Karpas-422 (cell line): Measurements from ENCODE around the gene SPDYE2B. TPM values are rescaled to one million over a fixed set of nuclear protein-coding genes. Genes with fewer than 3 reads are reported as not detected.
"Not testable (repeated sequence)": the region's sequence is repeated elsewhere in the genome, so short reads cannot be mapped to it uniquely, and the experiment has no call there.

Source experiments
- DNase-seq: peaks from one replicate; pipeline ENCODE4 v3.0.0-alpha.2; 2015
- H2AFZ ChIP-seq: fragments of 200-600 bp; sonication (generic); 2 replicates; pipeline ENCODE4 v1.6.1; 2014; ENCODE audit warnings: antibody characterized with exemption, low read length, mixed read lengths
- H3K27ac ChIP-seq: fragments of 200-600 bp; sonication (generic); 2 replicates; pipeline ENCODE4 v1.5.1; 2014; ENCODE audit warnings: mild to moderate bottlenecking, low read length, moderate library complexity
- H3K27me3 ChIP-seq: fragments of 200-600 bp; sonication (generic); 2 replicates; pipeline ENCODE4 v1.6.1; 2014; ENCODE audit warnings: low read length, mixed read lengths
- H3K36me3 ChIP-seq: fragments of 200-600 bp; sonication (generic); 2 replicates; pipeline ENCODE4 v1.6.1; 2014; ENCODE audit warnings: low read length, mixed read lengths; ENCODE audit not compliant: insufficient read depth
- H3K4me1 ChIP-seq: fragments of 200-600 bp; sonication (generic); 2 replicates; pipeline ENCODE4 v1.6.1; 2014; ENCODE audit warnings: mild to moderate bottlenecking, low read length, mixed read lengths
- H3K4me2 ChIP-seq: fragments of 200-600 bp; sonication (generic); 2 replicates; pipeline ENCODE4 v1.6.1; 2014; ENCODE audit warnings: low read length, low read depth, mild to moderate bottlenecking; ENCODE audit not compliant: poor library complexity, severe bottlenecking
- H3K4me3 ChIP-seq: fragments of 200-600 bp; sonication (generic); 2 replicates; pipeline ENCODE4 v1.5.1; 2014; ENCODE audit warnings: mild to moderate bottlenecking, antibody characterized with exemption, low read length, mixed read lengths
- H3K79me2 ChIP-seq: fragments of 200-600 bp; sonication (generic); 2 replicates; pipeline ENCODE4 v1.6.1; 2014; ENCODE audit warnings: mild to moderate bottlenecking, low read length, mixed read lengths
- H3K9ac ChIP-seq: fragments of 200-600 bp; sonication (generic); 2 replicates; pipeline ENCODE4 v1.6.0; 2014; ENCODE audit warnings: low read length
- H3K9me2 ChIP-seq: fragments of 200-600 bp; sonication (generic), shearing (Covaris generic); replicated peaks from 2 replicates; pipeline ENCODE4 v1.6.0; 2014; ENCODE audit warnings: mild to moderate bottlenecking, low read length, moderate library complexity; ENCODE audit not compliant: insufficient read depth
- H3K9me3 ChIP-seq: fragments of 300-700, 200-600 bp; sonication (generic); 2 replicates; pipeline ENCODE4 v1.6.1; 2014; ENCODE audit warnings: low read length, mixed read lengths
- H4K20me1 ChIP-seq: fragments of 200-600 bp; sonication (generic); 2 replicates; pipeline ENCODE4 v1.6.1; 2014; ENCODE audit warnings: mild to moderate bottlenecking, antibody characterized with exemption, low read length, low read depth; ENCODE audit not compliant: insufficient read depth
- total RNA-seq: library from RNA; depleted of rRNA; stranded (reverse); fragments of >200 nt; shearing (Covaris generic); gene quantifications from 2 replicates; pipeline ENCODE4 v1.2.3, GENCODE V29; 2014; ENCODE audit warnings: low replicate concordance

Gene SPDYE2B
- total RNA-seq, 1 experiment from 2014 or later = not detected

DNA sequence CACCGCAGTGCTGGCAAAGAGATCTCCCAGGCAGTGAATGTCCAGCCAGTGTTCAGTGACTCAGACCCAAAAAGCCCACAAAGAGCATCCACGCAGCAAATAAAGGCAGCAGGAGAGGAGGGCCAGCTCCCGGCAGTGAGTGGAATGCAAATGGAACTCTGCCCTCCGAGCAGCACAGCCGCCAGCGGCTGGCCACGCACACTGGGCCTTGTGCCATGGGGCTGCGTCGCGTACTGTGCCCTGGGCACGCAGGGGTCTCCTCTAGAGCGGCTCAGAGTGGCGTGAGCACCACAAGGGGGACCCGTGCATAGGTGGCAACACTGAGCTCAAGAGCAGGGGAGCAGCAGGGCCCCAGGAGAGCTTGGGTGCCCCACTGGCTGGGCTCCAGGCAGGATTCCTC is 17.4 kb downstream of the SPDYE2B start:
- DNase-seq, H3K9me3 ChIP-seq, H3K4me2 ChIP-seq, H3K36me3 ChIP-seq, H3K79me2 ChIP-seq, H3K27me3 ChIP-seq, H3K9me2 ChIP-seq, H2AFZ ChIP-seq, H4K20me1 ChIP-seq, H3K9ac ChIP-seq, H3K4me3 ChIP-seq, H3K27ac ChIP-seq, H3K4me1 ChIP-seq: not testable (repeated sequence)

DNA sequence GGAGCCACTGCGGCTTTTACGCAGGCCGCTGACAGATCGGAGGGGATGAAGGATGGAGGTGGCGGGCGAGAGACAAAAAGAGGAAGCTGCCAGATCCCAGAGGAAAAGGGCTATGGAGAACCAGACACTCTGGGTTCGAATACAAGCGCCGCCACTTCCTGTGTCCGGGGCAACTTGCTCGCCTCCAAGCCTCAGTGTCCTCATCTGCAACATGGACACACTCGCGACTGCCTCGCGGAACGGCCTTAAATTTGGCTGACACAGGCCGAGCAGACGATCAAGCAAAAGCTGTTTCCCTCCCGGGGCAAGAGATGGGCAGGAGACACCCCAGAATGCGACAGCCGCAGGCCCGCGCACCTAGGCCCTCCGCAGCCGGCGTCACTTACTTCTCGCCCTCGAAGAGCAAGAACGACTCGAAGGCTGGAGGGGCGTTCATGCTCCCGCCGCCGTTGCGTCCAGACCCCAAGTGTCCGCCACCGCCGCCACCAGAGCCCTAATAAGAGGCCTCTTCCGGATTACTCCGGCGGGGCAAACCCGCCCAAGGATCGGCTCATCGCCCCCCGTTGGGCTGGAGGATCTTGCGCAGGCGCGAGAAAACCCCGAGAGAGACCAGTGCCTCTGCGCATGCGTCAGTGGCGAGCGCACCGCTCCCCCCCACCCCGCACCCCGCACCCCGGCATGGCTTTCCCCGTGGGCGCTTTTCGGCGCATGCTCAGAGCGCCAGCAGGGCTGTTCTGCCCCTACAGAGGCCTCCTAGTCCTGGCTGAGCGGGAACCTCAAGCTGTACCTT is 21.2 kb downstream of the SPDYE2B start, which contains the start of gene POLR2J2:
TSS of gene POLR2J2 (minus strand) at position 498 of the 790 bp plus-strand sequence. CDS start at position 436, 62 bp downstream.
- not testable (repeated sequence) for H2AFZ ChIP-seq, H3K9me3 ChIP-seq, H3K4me2 ChIP-seq, H3K4me1 ChIP-seq, H3K27me3 ChIP-seq, H3K79me2 ChIP-seq, H4K20me1 ChIP-seq, H3K36me3 ChIP-seq, H3K9me2 ChIP-seq, H3K27ac ChIP-seq
- H3K4me3 ChIP-seq = peak within 1 kb of the TSS; percentile 58; the same call in 1 of the 2 replicates
- DNase-seq = peak; percentile 91
- peak within 1 kb of the TSS; percentile 51 for H3K9ac ChIP-seq

DNA sequence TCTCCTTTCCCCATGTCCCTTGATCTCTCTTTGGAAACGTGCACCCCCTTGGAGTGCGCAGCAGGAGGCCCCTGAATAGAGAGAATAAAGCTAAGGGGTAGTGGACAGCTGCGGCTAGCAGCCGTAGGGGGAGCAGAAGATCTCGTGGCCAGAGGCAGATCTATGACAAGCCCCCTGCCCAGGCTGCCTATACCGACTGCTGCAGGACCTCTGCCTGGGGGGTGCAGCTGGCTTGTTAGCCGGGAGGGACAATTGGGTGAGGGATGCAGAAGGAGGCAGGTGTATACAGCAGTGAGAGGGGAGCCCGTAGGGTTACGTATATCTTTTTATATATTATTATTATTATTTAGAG is 21.8 kb downstream of the SPDYE2B start:
- not testable (repeated sequence) for H3K27ac ChIP-seq, H3K4me3 ChIP-seq, H3K9me2 ChIP-seq, H3K4me2 ChIP-seq, H4K20me1 ChIP-seq, H3K4me1 ChIP-seq, H3K36me3 ChIP-seq, DNase-seq, H3K9me3 ChIP-seq, H2AFZ ChIP-seq, H3K79me2 ChIP-seq, H3K9ac ChIP-seq, H3K27me3 ChIP-seq

DNA sequence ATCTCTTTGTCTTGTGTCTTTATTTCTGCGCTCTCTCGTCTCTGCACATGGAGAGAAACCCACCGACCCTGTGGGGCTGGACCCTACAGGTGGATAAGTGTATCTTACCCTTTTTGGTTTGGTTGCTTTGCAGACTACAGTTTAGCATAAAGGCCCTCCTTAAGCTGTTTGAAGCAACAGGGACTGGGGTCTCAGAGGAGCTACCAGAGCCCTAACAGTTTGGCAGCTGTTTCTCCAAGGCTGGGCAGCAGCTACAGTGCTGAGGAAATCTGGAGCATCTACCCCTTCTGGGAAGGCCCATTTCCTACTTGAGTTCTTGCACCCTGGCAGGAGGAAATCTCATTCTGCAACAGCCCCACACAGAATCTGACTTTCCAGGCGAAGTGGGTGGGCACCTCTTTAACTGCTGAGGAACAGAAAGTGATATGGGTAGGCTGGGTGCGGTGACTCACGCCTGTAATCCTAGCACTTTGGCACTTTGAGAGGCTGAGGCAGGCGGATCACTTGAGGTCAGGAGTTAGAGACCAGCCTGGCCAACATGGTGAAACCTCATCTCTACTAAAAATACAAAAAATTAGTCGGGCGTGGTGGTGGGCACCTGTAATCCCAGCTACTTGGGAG is 23.4 kb downstream of the SPDYE2B start:
- H2AFZ ChIP-seq, H3K79me2 ChIP-seq, H4K20me1 ChIP-seq: not testable (repeated sequence)

DNA sequence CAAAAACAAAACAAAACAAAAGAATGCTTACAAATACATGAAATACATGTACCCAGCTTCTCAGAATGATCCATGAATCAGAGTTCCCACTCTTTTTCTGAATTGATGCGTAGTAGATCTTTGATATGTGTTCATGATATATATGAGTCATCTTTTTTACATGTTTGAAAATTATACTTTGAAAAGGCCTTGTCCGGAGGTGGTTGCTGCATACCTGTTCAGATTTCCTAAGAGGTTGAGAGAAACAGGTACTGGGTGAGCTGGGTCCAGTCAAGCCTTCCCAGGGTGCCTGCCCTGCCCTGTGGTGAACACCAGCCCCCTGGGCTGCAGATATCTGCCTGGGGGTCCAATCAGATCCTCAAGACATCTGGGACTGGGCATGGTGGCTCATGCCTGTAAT is 25.4 kb downstream of the SPDYE2B start:
- H3K79me2 ChIP-seq, DNase-seq, H3K9me2 ChIP-seq, H3K27ac ChIP-seq, H3K27me3 ChIP-seq, H3K4me2 ChIP-seq, H3K36me3 ChIP-seq, H3K4me1 ChIP-seq, H4K20me1 ChIP-seq, H3K4me3 ChIP-seq, H3K9ac ChIP-seq, H2AFZ ChIP-seq, H3K9me3 ChIP-seq: not testable (repeated sequence)

More for the DNA sequence above, 23.4 kb downstream of the SPDYE2B start:
- H3K4me2 ChIP-seq, H3K9me2 ChIP-seq, H3K9ac ChIP-seq, H3K27me3 ChIP-seq, H3K4me1 ChIP-seq, H3K27ac ChIP-seq, DNase-seq, H3K36me3 ChIP-seq, H3K4me3 ChIP-seq, H3K9me3 ChIP-seq: not testable (repeated sequence)

DNA sequence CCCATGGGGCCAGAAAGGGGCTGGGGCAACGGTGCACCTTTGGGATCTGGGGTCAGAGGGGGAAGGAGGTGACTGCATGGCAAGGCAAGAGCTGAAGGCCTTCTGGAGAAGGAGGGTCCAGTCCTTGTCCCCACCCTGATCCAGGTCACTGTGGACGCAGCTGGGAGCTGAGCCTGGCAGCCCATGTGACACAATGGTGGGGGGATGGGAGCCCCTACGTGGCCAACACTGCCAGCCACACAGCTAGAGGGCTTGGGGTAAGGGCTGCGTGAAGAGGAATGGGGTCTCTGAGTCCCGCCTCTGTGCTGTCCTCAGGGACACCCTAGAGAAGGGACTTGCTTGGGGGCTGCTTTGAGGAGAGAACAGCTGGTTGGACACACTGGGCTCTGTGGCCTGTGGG is 30.7 kb downstream of the SPDYE2B start:
- H3K9ac ChIP-seq, H4K20me1 ChIP-seq, H3K4me1 ChIP-seq, H3K27ac ChIP-seq, H3K4me3 ChIP-seq, H3K79me2 ChIP-seq, DNase-seq, H3K9me2 ChIP-seq, H3K27me3 ChIP-seq, H3K36me3 ChIP-seq, H3K4me2 ChIP-seq, H3K9me3 ChIP-seq, H2AFZ ChIP-seq: not testable (repeated sequence)

DNA sequence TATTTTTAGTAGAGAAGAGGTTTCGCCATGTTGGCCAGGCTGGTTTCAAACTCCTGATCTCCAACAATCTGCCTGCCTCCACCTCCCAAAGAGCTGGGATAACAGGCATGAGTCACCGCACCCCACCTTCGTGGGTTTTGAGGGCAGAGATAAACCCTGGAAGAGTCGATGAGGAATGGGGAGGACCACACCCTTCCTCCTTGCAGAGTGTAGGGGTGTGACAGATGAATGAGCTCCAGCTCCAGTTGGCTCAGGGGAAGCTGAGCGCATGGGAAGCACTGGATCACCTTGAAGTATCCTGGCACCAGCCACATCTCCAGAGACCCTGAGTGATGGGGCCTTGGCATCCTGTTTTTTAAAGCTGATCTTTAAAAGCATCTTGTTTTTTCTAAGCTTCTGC is 32.4 kb downstream of the SPDYE2B start:
- not testable (repeated sequence) for H2AFZ ChIP-seq

DNA sequence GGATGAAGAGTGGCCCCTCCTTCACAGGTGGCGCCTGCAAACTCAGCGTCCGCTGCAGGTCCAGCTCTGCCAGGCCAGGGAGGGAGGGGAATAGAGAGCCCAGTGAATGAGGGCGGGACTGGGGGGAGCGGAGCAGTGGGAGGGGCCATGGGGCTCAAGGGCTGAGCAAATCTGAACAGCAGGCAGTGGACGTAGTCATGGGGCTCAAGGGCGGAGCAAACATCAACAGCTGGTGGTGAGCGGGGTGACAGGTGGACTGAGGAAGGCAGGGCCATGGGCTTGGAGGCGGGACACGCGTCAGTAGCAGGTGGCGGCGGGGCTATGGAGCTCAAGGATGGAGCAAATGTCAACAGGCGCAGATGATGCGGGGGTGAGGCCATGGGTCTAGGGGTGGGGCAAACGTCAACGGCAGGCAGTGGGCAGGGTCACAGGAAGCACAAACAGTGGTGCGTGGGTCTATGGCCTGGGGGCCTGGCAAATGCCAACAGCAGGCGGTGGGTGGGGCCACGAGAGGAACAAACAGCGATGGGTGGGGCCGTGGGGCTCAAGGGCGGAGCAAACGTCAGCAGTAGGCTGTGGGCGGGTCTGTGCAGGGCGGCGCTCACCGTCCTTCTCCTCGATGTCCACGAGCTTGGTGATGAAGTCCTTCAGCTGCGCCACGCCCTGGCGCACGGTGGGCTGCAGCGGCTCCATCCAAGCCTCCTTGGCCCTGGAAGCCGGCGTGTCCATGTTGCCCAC is 38.3 kb downstream of the SPDYE2B start:
- not testable (repeated sequence) for H4K20me1 ChIP-seq, H3K27ac ChIP-seq, H3K27me3 ChIP-seq, H2AFZ ChIP-seq, H3K9me3 ChIP-seq, DNase-seq, H3K4me2 ChIP-seq, H3K4me1 ChIP-seq, H3K9ac ChIP-seq, H3K79me2 ChIP-seq, H3K4me3 ChIP-seq, H3K9me2 ChIP-seq, H3K36me3 ChIP-seq

More for the DNA sequence above, 32.4 kb downstream of the SPDYE2B start:
- DNase-seq, H3K27ac ChIP-seq, H3K4me3 ChIP-seq, H3K4me2 ChIP-seq, H4K20me1 ChIP-seq, H3K9me3 ChIP-seq, H3K36me3 ChIP-seq, H3K9me2 ChIP-seq, H3K27me3 ChIP-seq, H3K4me1 ChIP-seq, H3K79me2 ChIP-seq, H3K9ac ChIP-seq: not testable (repeated sequence)
